ENCODE measurements around the gene STK32C.

STK32C gene

DNA sequence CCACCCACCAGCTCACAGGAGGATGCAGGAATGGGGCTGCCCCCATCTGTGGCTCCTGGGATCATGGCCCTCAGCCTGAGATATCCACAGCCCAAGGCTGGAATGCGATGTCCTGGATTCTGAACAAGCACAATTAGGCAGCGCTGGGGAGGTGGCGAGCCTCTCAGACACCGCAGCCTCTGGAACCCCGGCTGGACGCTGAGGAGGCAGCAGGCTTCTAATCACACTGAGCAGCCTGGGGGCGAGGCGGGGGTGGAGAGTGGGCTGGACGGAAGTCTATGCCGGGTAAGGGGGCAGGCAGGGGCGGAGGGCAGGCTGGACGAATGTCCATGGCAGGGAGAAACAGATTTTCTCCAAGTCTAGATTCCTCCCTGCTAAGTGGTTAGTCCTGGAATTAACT is 64.6 kb downstream of the STK32C start:
- Histone ChIP-seq H3K9me3 (ENCODE audit: low read length) (no peaks in the 10 kb centered on the region), H3K27ac (ENCODE audit: low read depth, low read length) (no peak overlapping the region), H3K4me1 (ENCODE audit: insufficient read depth, low read length) (no peaks in the 10 kb centered on the region), H3K9ac (ENCODE audit: low read length) (no peak overlapping the region), H3K4me3 (ENCODE audit: low read depth in 1 of 2, low read length in 2 of 2) (no peak overlapping the region), H3K27me3 (ENCODE audit: control insufficient read depth in 1 of 2, insufficient read depth in 2 of 2, low read length in 2 of 2) (no peaks in the 10 kb centered on the region), H3K36me3 (ENCODE audit: insufficient read depth, low read length) (no peaks in the 10 kb centered on the region)

- no peaks in the 10 kb centered on the region for H3K4me1 ChIP-seq (ENCODE audit: insufficient read depth, low read length)
Observed at GRCh38 chr10:132242103-132242840, 65.5 kb downstream of the STK32C start.

DNA sequence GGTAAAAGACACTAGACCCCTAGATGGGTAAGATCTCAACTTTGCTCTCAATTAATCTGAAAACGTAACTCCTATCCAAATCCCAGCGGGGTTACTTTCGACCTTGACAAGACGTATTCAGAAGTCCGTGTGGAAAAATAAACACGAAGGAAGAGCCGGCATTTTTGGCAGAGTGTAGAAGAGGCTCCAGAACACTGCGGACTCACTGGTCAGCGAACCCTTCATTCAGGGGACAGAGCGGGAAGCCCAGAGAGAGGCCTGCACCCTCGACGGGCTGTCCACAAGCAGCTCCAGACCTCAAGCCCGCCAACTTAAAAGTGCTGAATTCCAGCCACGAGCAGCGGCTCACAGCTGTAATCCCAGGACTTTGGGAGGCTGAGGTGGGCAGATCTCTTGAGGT is 66.3 kb downstream of the STK32C start:
- Histone ChIP-seq H3K27me3 (ENCODE audit: control insufficient read depth in 1 of 2, insufficient read depth in 2 of 2, low read length in 2 of 2) (no peaks in the 10 kb centered on the region), H3K4me1 (ENCODE audit: insufficient read depth, low read length) (no peaks in the 10 kb centered on the region), H3K27ac (ENCODE audit: low read depth, low read length) (no peak overlapping the region), H3K36me3 (ENCODE audit: insufficient read depth, low read length) (no peaks in the 10 kb centered on the region), H3K4me3 (ENCODE audit: low read depth in 1 of 2, low read length in 2 of 2) (no peak overlapping the region), H3K9me3 (ENCODE audit: low read length) (no peaks in the 10 kb centered on the region), H3K9ac (ENCODE audit: low read length) (no peak overlapping the region)

More at GRCh38 chr10:132242103-132242840, 65.5 kb downstream of the STK32C start:
- Histone ChIP-seq H3K27me3 (ENCODE audit: control insufficient read depth in 1 of 2, insufficient read depth in 2 of 2, low read length in 2 of 2) (no peaks in the 10 kb centered on the region), H3K9ac (ENCODE audit: low read length) (no peak overlapping the region), H3K4me3 (ENCODE audit: low read depth in 1 of 2, low read length in 2 of 2) (no peak overlapping the region), H3K9me3 (ENCODE audit: low read length) (no peaks in the 10 kb centered on the region), H3K36me3 (ENCODE audit: insufficient read depth, low read length) (no peaks in the 10 kb centered on the region), H3K27ac (ENCODE audit: low read depth, low read length) (no peak overlapping the region)

DNA sequence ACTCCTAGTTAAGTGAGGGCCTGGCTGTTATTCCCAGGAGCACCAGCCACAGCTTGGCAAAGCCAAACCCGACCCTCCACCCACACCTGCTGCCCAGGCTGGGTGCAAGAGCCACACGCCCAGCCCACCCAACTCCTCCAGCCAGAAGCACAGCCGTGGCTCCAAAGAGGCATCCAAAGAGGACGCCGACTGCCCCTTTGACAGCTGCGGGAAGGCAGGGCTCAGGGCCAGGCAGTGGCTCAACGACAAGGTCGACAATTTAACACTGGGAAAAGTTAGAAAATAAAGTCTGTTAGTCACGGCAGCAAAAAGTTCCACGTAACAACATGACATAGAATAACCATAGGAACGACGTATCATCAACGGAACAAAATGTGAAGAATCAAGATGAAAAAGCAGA is 66.7 kb downstream of the STK32C start:
- no peaks in the 10 kb centered on the region for H3K36me3 ChIP-seq (ENCODE audit: insufficient read depth, low read length)
- no peak overlapping the region for H3K4me3 ChIP-seq (ENCODE audit: low read depth in 1 of 2, low read length in 2 of 2)
- no peak overlapping the region for H3K27ac ChIP-seq (ENCODE audit: low read depth, low read length)
- no peaks in the 10 kb centered on the region for H3K4me1 ChIP-seq (ENCODE audit: insufficient read depth, low read length)
- H3K9me3 ChIP-seq (ENCODE audit: low read length) = no peaks in the 10 kb centered on the region
- H3K9ac ChIP-seq (ENCODE audit: low read length) = no peak overlapping the region
- no peaks in the 10 kb centered on the region for H3K27me3 ChIP-seq (ENCODE audit: control insufficient read depth in 1 of 2, insufficient read depth in 2 of 2, low read length in 2 of 2)

DNA sequence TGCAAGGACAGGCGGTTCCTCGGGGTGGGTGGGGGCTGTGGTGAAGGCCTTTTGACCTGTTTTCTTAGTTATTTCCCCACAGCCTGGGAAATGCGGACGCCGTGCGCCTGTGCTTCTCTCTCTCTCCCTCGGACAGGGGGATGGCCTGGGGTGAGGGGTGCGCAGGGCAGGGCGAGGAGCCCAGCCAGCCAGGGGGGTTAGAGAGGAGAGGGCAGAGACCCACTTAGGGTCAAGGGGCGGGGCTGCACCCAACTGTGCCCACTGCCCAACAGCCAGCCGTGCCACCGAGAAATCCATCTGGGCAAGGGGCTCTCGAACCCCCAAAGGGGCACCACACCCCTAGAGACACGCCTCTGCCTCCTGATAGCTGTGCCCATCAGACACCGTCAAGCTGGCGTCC is 67.2 kb downstream of the STK32C start:
- Histone ChIP-seq H3K9me3 (ENCODE audit: low read length) (no peaks in the 10 kb centered on the region), H3K4me3 (ENCODE audit: low read depth in 1 of 2, low read length in 2 of 2) (no peak overlapping the region), H3K27ac (ENCODE audit: low read depth, low read length) (no peak overlapping the region), H3K9ac (ENCODE audit: low read length) (no peak overlapping the region), H3K27me3 (ENCODE audit: control insufficient read depth in 1 of 2, insufficient read depth in 2 of 2, low read length in 2 of 2) (no peaks in the 10 kb centered on the region), H3K36me3 (ENCODE audit: insufficient read depth, low read length) (no peaks in the 10 kb centered on the region), H3K4me1 (ENCODE audit: insufficient read depth, low read length) (no peaks in the 10 kb centered on the region)

DNA sequence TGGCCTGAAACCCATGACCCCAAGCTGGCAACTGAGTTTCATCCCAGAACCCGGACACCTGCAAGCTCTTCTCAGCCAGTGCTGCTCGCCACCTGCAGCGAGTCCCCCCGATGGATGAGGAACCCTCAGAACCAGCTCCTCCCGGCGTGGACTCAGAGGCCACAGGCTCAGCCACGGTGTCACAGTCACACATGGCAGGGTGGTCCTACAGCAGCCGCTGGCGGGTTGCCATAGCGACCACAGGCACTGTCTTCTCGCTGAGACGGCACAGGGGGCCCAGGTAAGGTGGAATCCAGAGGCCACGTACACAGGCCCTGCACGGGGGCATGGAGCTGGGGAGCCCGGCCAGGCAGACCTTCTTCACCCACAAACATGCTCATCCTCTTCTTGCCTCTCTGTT is 67.6 kb downstream of the STK32C start:
- Histone ChIP-seq H3K27ac (ENCODE audit: low read depth, low read length) (no peak overlapping the region), H3K9ac (ENCODE audit: low read length) (no peak overlapping the region), H3K36me3 (ENCODE audit: insufficient read depth, low read length) (no peaks in the 10 kb centered on the region), H3K27me3 (ENCODE audit: control insufficient read depth in 1 of 2, insufficient read depth in 2 of 2, low read length in 2 of 2) (no peaks in the 10 kb centered on the region), H3K9me3 (ENCODE audit: low read length) (no peaks in the 10 kb centered on the region), H3K4me1 (ENCODE audit: insufficient read depth, low read length) (no peaks in the 10 kb centered on the region), H3K4me3 (ENCODE audit: low read depth in 1 of 2, low read length in 2 of 2) (no peak overlapping the region)

- H3K9ac ChIP-seq (ENCODE audit: low read length) = no peak overlapping the region
- H3K27ac ChIP-seq (ENCODE audit: low read depth, low read length) = no peak overlapping the region
- H3K9me3 ChIP-seq (ENCODE audit: low read length) = no peaks in the 10 kb centered on the region
- no peaks in the 10 kb centered on the region for H3K36me3 ChIP-seq (ENCODE audit: insufficient read depth, low read length)
- no peaks in the 10 kb centered on the region for H3K4me1 ChIP-seq (ENCODE audit: insufficient read depth, low read length)
- H3K27me3 ChIP-seq (ENCODE audit: control insufficient read depth in 1 of 2, insufficient read depth in 2 of 2, low read length in 2 of 2) = no peaks in the 10 kb centered on the region
- H3K4me3 ChIP-seq (ENCODE audit: low read depth in 1 of 2, low read length in 2 of 2) = no peak overlapping the region
Observed at GRCh38 chr10:132239126-132240031, 68.4 kb downstream of the STK32C start.

DNA sequence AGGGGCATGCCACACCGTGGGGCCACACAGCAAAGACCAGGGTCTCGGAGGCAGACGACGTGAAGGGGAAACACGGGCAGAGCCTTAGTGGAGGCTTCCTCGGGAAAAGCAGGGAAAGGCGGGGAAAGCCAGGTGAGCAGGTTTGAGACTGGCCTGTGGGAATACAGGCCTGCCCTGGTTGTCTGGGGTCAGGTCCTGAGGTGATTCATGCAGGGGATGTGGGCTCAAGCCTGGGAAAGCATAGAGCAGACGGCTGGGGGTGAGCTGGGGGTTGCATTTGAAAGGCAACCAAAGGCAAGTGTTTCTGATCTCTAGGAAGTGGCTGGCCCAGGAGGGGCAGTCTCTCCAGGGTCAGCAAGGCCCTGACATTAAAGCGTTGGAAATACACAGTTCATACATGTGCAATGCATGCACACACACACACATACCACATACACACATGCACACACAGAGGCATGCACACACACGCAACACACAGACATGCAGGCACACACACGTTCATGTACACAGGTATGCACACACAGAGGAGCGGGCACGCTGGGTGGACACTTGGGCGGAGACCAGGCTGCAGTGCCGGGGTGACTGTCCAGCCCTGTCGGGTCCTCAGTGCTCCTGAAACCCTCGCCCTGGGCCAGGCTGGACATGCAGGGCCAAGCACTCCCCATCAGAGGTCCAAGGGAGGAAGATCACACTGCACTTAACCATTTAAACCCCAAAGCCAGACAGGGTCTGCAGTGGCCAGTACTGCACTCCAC is 69.2 kb downstream of the STK32C start:
- H3K27ac ChIP-seq (ENCODE audit: low read depth, low read length) = no peak overlapping the region
- no peaks in the 10 kb centered on the region for H3K36me3 ChIP-seq (ENCODE audit: insufficient read depth, low read length)
- no peak overlapping the region for H3K4me3 ChIP-seq (ENCODE audit: low read depth in 1 of 2, low read length in 2 of 2)
- H3K27me3 ChIP-seq (ENCODE audit: control insufficient read depth in 1 of 2, insufficient read depth in 2 of 2, low read length in 2 of 2) = no peaks in the 10 kb centered on the region
- no peaks in the 10 kb centered on the region for H3K9me3 ChIP-seq (ENCODE audit: low read length)
- no peak overlapping the region for H3K9ac ChIP-seq (ENCODE audit: low read length)
- no peaks in the 10 kb centered on the region for H3K4me1 ChIP-seq (ENCODE audit: insufficient read depth, low read length)

DNA sequence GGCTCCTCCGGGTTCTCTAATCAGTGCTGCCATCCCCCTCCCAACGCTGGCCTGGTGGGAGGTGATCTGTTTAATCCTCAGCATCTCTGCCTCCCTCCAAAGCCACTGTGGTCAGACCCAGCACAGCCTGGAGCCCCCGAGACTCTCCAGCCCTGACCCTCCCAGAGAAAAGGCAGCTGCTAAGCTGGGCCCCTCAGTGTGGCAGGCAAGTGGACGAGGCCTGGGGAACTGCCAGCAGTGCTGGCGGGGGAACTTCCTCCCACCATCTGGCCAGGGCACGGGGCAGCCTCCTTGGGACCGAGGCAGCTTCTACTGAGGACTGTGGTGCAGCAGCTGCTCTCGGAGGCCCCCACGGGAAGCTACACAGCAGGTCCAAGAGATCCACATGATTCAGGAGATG is 69.9 kb downstream of the STK32C start:
- Histone ChIP-seq H3K27ac (ENCODE audit: low read depth, low read length) (no peak overlapping the region), H3K36me3 (ENCODE audit: insufficient read depth, low read length) (no peaks in the 10 kb centered on the region), H3K27me3 (ENCODE audit: control insufficient read depth in 1 of 2, insufficient read depth in 2 of 2, low read length in 2 of 2) (no peaks in the 10 kb centered on the region), H3K9me3 (ENCODE audit: low read length) (no peaks in the 10 kb centered on the region), H3K9ac (ENCODE audit: low read length) (no peak overlapping the region), H3K4me1 (ENCODE audit: insufficient read depth, low read length) (no peaks in the 10 kb centered on the region), H3K4me3 (ENCODE audit: low read depth in 1 of 2, low read length in 2 of 2) (no peak overlapping the region)

- Histone ChIP-seq H3K9ac (ENCODE audit: low read length) (no peak overlapping the region), H3K4me3 (ENCODE audit: low read depth in 1 of 2, low read length in 2 of 2) (no peak overlapping the region), H3K9me3 (ENCODE audit: low read length) (no peaks in the 10 kb centered on the region), H3K4me1 (ENCODE audit: insufficient read depth, low read length) (no peaks in the 10 kb centered on the region), H3K27ac (ENCODE audit: low read depth, low read length) (no peak overlapping the region), H3K27me3 (ENCODE audit: control insufficient read depth in 1 of 2, insufficient read depth in 2 of 2, low read length in 2 of 2) (no peaks in the 10 kb centered on the region), H3K36me3 (ENCODE audit: insufficient read depth, low read length) (no peaks in the 10 kb centered on the region)
Observed at GRCh38 chr10:132237396-132237795, 70.4 kb downstream of the STK32C start.

DNA sequence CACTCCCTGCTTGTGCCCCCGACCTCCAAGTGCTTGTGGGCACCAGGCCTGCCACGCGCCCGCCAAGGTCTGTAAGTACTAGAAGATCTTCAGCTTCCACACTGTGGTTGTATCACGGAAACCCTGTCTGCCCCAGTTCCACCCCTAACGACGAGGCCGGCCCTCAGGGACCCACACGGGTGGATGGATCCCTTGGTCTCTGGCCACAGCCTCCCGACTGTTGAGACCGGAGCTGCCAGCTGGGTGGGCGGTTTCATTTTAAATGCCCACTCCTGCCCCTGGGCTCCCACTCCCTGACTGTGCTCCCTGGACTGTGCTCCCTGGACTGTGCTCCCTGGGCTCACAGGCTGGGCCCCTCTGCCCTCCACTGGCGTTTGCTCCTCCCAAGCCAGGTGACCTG is 70.9 kb downstream of the STK32C start:
- Histone ChIP-seq H3K27me3 (ENCODE audit: control insufficient read depth in 1 of 2, insufficient read depth in 2 of 2, low read length in 2 of 2) (no peaks in the 10 kb centered on the region), H3K36me3 (ENCODE audit: insufficient read depth, low read length) (no peaks in the 10 kb centered on the region), H3K4me3 (ENCODE audit: low read depth in 1 of 2, low read length in 2 of 2) (no peak overlapping the region), H3K9me3 (ENCODE audit: low read length) (no peaks in the 10 kb centered on the region), H3K4me1 (ENCODE audit: insufficient read depth, low read length) (no peaks in the 10 kb centered on the region), H3K27ac (ENCODE audit: low read depth, low read length) (no peak overlapping the region), H3K9ac (ENCODE audit: low read length) (no peak overlapping the region)
